Stimulated activated CD4-positive, alpha-beta T cell treated with anti-CD3 and anti-CD28 coated beads, Interleukin-4, amount 100 ng/mL, for 48 hours (primary cell): ENCODE results near the gene ABHD16B.
"Not testable (repeated sequence)": the region's sequence is repeated elsewhere in the genome, so short reads cannot be mapped to it uniquely, and the experiment has no call there.

ENCODE experiments used
- DNase-seq, 2 donors: peaks; one replicate each; pipeline ENCODE4 v3.0.0-alpha.2; 2020; ENCODE audit warnings: low read depth in 2 of 2

Gene ABHD16B

GRCh38 chr20:63878899-63879663, 17.8 kb downstream of the ABHD16B start:
- no peak for DNase-seq

GRCh38 chr20:63880901-63881300, 19.6 kb downstream of the ABHD16B start:
- DNase-seq = not testable (repeated sequence)

- no peak for DNase-seq
These were observed 20.3 kb downstream of the ABHD16B start for GRCh38 chr20:63881451-63882226.

- DNase-seq = no peak
These were observed 21.2 kb downstream of the ABHD16B start for GRCh38 chr20:63882257-63883200.

GRCh38 chr20:63883201-63883593, 21.9 kb downstream of the ABHD16B start:
- no peak for DNase-seq

GRCh38 chr20:63884506-63885263, 23.4 kb downstream of the ABHD16B start:
- DNase-seq = no peak

GRCh38 chr20:63885264-63886053, 24.2 kb downstream of the ABHD16B start:
- no peak for DNase-seq

- DNase-seq = no peak
These were observed 24.7 kb downstream of the ABHD16B start for GRCh38 chr20:63886054-63886419.

GRCh38 chr20:63886921-63887320, 25.6 kb downstream of the ABHD16B start:
- no peak for DNase-seq

- no peak for DNase-seq
These were observed 28.2 kb downstream of the ABHD16B start for GRCh38 chr20:63889241-63890200.

GRCh38 chr20:63890201-63890576, 28.9 kb downstream of the ABHD16B start:
- DNase-seq = no peak

- no peak for DNase-seq
These were observed 29.3 kb downstream of the ABHD16B start for GRCh38 chr20:63890616-63891015.

- no peak for DNase-seq
These were observed 30.0 kb downstream of the ABHD16B start for GRCh38 chr20:63891061-63892002.

- no peak for DNase-seq
These were observed 31.1 kb downstream of the ABHD16B start for GRCh38 chr20:63892402-63892801.

- DNase-seq = no peak
These were observed 32.7 kb downstream of the ABHD16B start for GRCh38 chr20:63893999-63894357.

GRCh38 chr20:63894358-63895201, 33.3 kb downstream of the ABHD16B start, which contains the start of gene DNAJC5:
DNAJC5 (plus strand) TSS chr20:63895126; CDS start chr20:63928346, 33,220 bp downstream.
- peak; percentile 93 to 95 for DNase-seq
